Brain microvascular endothelial cell (primary cell): ENCODE measurements around the gene TPSD1.

Experiments used
- DNase-seq: peaks from one replicate; pipeline ENCODE4 v3.0.0-alpha.2; 2020
- H3K27ac ChIP-seq: fragments of 250-450 bp; sonication (Bioruptor Pico); 2 replicates; pipeline ENCODE4 v1.5.1; 2020; ENCODE audit warnings: mild to moderate bottlenecking, moderate library complexity
- H3K27me3 ChIP-seq: fragments of 250-450 bp; sonication (Bioruptor Pico); replicated peaks from 2 replicates; pipeline ENCODE4 v1.5.1; 2020; ENCODE audit warnings: mild to moderate bottlenecking
- H3K36me3 ChIP-seq: fragments of 250-450 bp; sonication (Bioruptor Pico); replicated peaks from 2 replicates; pipeline ENCODE4 v1.5.1; 2020; ENCODE audit warnings: mild to moderate bottlenecking
- H3K4me3 ChIP-seq: 2 replicates; pipeline ENCODE4 v1.5.1; 2011; ENCODE audit warnings: low read depth, mild to moderate bottlenecking, control low read depth, low read length, moderate library complexity
- in situ Hi-C: cut with HindIII; loops from 2 replicates; pipeline ENCODE4 v1.10.0; 2017; ENCODE audit warnings: low sequenced_read_pairs, low pct_ligation_motif_present
- TF ChIP-seq, protein P1 (sequence below): IDR thresholded peaks from 2 replicates; pipeline ENCODE4 v1.5.1; 2011; ENCODE audit warnings: low read depth, mild to moderate bottlenecking, moderate library complexity, low read length, control low read depth, inconsistent platforms; ENCODE audit errors: missing control alignments

Gene TPSD1

DNA sequence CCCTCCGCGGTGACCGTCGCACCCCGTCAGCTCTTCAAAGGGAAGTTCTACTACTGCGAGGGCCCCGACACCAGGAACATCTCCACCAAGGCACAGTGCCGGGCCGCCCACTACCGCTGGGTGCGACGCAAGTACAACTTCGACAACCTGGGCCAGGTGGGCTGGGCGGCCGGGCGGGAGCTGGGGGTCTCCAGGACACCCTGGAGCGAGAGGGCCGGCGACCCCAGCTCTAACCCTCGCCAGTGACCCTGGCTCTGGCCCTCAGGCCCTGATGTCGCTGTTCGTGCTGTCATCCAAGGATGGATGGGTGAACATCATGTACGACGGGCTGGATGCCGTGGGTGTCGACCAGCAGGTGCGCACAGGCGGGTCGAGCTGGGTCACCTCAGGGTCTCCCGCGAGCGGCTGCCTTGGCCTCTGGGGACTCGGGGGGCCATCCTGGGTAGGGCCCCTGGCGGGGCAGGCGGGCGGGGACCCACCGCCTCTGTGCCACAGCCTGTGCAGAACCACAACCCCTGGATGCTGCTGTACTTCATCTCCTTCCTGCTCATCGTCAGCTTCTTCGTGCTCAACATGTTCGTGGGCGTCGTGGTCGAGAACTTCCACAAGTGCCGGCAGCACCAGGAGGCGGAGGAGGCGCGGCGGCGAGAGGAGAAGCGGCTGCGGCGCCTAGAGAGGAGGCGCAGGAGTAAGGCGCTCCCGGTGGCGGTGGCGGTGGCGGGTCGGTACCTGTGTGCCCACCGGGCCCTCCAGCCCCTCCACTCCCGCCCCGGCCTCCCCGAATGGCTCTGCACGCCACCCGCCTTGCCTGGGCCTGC lies 44.2 kb upstream of the TPSD1 start:
- Histone ChIP-seq H3K27ac (no peak overlapping the region), H3K36me3 (peaks cover 6% of the 10 kb centered on the region), H3K4me3 (no peak overlapping the region), H3K27me3 (no peaks in the 10 kb centered on the region)
- TF ChIP-seq, protein P1, sequence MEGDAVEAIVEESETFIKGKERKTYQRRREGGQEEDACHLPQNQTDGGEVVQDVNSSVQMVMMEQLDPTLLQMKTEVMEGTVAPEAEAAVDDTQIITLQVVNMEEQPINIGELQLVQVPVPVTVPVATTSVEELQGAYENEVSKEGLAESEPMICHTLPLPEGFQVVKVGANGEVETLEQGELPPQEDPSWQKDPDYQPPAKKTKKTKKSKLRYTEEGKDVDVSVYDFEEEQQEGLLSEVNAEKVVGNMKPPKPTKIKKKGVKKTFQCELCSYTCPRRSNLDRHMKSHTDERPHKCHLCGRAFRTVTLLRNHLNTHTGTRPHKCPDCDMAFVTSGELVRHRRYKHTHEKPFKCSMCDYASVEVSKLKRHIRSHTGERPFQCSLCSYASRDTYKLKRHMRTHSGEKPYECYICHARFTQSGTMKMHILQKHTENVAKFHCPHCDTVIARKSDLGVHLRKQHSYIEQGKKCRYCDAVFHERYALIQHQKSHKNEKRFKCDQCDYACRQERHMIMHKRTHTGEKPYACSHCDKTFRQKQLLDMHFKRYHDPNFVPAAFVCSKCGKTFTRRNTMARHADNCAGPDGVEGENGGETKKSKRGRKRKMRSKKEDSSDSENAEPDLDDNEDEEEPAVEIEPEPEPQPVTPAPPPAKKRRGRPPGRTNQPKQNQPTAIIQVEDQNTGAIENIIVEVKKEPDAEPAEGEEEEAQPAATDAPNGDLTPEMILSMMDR: no peak
- no peak for DNase-seq
- in situ Hi-C loops: no loop called here

DNA sequence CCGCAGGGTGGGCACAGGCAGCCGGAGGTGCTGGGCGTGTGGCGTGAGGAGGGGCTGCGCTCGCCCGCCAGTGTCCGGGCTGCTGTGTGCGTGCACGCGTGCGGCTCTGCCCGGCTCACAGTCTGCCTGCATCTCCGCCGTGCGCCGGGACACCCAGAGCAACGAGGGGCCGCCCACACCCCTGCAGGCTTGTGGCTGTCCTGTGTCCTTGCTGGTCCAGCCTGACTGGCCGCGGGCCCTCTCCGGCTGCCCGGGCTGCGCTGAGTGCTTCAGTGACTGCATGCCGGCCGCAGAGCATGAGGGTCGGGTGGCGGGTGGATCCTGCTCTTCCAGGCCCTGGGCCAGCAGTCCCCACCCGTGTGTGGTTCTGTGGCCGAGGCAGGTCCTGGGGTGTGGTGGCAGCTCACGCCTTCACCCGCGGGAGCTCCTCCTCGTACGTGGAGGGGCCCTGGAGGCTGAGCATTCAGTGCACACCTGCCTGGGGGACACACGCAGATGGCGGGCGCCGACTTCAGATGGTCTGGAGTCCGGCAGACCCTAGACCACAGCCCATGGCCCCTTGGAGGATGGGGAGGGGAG lies 43.2 kb upstream of the TPSD1 start:
- TF ChIP-seq, protein P1: no peak
- Histone ChIP-seq H3K36me3 (peaks cover 8% of the 10 kb centered on the region), H3K27me3 (no peaks in the 10 kb centered on the region), H3K27ac (no peak overlapping the region), H3K4me3 (no peak overlapping the region)
- in situ Hi-C loops: no loop called here
- no peak for DNase-seq

DNA sequence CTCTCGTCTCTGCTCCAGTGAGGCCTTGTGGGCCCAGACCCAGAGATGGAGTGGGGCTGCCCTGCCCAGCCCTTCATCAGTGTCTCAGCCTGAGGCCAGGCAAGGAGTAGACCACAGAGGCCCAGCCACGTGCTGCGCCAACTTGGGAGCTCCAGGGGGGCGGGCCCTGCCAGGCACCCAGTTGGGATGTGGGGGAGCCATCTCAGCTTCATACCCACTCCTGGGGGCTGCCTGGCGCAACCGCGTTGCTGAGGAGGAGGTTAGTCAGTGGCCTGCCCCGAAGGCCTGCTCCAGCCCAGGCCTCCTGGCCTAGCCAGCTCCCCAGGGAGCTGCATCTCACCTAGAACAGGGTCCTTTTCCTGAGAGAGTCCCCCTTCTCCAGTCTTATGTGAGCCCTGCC lies 42.6 kb upstream of the TPSD1 start:
- TF ChIP-seq, protein P1: no peak
- Histone ChIP-seq H3K4me3 (no peak overlapping the region), H3K27me3 (no peaks in the 10 kb centered on the region), H3K27ac (no peak overlapping the region), H3K36me3 (peaks cover 10% of the 10 kb centered on the region)
- in situ Hi-C loops: no loop called here
- DNase-seq: no peak

DNA sequence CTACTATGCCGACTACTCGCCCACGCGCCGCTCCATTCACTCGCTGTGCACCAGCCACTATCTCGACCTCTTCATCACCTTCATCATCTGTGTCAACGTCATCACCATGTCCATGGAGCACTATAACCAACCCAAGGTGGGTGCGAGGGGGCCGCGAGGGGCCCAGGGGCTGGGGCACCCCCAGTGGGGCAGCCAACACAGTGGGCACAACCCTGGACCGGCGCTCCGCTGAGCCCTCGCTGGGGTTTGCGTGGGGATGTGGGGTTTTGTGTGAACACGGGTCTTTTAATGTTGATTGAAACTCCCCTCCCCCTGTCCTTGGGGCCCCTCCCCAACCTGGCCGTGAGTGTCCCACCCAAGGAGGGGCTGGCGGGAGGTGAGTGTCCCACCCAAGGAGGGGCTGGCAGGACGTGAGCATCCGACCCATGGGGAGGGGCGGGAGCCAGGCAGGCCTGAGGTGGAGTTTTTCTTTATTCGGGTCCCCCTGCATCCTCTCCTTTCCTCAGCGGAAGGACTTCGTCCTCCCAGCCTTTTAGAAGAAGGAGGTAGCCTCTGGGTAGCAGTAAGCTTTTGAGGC lies 42.0 kb upstream of the TPSD1 start:
- peaks cover 10% of the 10 kb centered on the region for H3K36me3 ChIP-seq
- in situ Hi-C loops: no loop called here
- DNase-seq: no peak
- no peak overlapping the region for H3K27ac ChIP-seq
- H3K4me3 ChIP-seq: no peak overlapping the region
- H3K27me3 ChIP-seq: no peaks in the 10 kb centered on the region
- TF ChIP-seq, protein P1: no peak

DNA sequence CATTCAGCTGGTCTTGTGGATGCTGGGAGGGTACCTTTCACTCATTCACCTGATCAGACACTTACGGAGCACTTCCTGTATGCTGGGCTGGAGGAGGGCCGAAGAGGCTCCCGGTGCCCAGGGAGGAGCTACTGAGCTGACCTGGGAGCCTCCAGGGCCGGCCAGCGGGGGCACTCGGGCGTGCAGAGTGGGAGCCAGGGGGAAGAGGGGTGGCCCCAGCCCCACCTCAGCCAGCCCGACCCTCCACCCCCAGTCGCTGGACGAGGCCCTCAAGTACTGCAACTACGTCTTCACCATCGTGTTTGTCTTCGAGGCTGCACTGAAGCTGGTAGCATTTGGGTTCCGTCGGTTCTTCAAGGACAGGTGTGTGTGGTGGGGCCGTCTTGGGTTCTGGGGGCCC lies 41.1 kb upstream of the TPSD1 start:
- Histone ChIP-seq H3K27me3 (no peaks in the 10 kb centered on the region), H3K27ac (no peak overlapping the region), H3K4me3 (no peak overlapping the region), H3K36me3 (peaks cover 10% of the 10 kb centered on the region)
- in situ Hi-C loops: no loop called here
- TF ChIP-seq, protein P1: no peak
- DNase-seq: no peak
